ENCODE data around the gene KLRK1.
"Not testable (repeated sequence)": the region's sequence is repeated elsewhere in the genome, so short reads cannot be mapped to it uniquely, and the experiment has no call there.

The KLRK1 gene

GRCh38 chr12:10393291-10393690, 3.5 kb upstream of the KLRK1 start:
- TF ChIP-seq CTCF (IDR thresholded peaks at IDR 0.05; ENCODE audit: insufficient read depth, missing control alignments), result no peak
- FAIRE-seq (no peak), DNase-seq (ENCODE audit: insufficient read length, low spot score) (no peak)

- DNase-seq (ENCODE audit: insufficient read length, low spot score) (no peak), FAIRE-seq (no peak)
- TF ChIP-seq CTCF (IDR thresholded peaks at IDR 0.05; ENCODE audit: insufficient read depth, missing control alignments), result no peak
Observed at GRCh38 chr12:10392394-10392930, 2.6 kb upstream of the KLRK1 start.

GRCh38 chr12:10390991-10391390, 1.1 kb upstream of the KLRK1 start:
- FAIRE-seq; DNase-seq (ENCODE audit: insufficient read length, low spot score): not testable (repeated sequence)

GRCh38 chr12:10388624-10389413, 1.0 kb downstream of the KLRK1 start:
- TF ChIP-seq CTCF (IDR thresholded peaks at IDR 0.05; ENCODE audit: insufficient read depth, missing control alignments), result no peak
- FAIRE-seq (no peak), DNase-seq (ENCODE audit: insufficient read length, low spot score) (no peak)

GRCh38 chr12:10387498-10387897, 2.3 kb downstream of the KLRK1 start:
- not testable (repeated sequence) for DNase-seq (ENCODE audit: insufficient read length, low spot score); FAIRE-seq

- FAIRE-seq (no peak), DNase-seq (ENCODE audit: insufficient read length, low spot score) (no peak)
- TF ChIP-seq CTCF (IDR thresholded peaks at IDR 0.05; ENCODE audit: insufficient read depth, missing control alignments), result no peak
Observed at GRCh38 chr12:10386857-10387256, 3.0 kb downstream of the KLRK1 start.

GRCh38 chr12:10385166-10385613, 4.7 kb downstream of the KLRK1 start:
- no peak for FAIRE-seq
- no peak for TF ChIP-seq CTCF (IDR thresholded peaks at IDR 0.05; ENCODE audit: insufficient read depth, missing control alignments)
- DNase-seq (ENCODE audit: insufficient read length, low spot score), result no peak

- FAIRE-seq (no peak), DNase-seq (ENCODE audit: insufficient read length, low spot score) (no peak)
- no peak for TF ChIP-seq CTCF (IDR thresholded peaks at IDR 0.05; ENCODE audit: insufficient read depth, missing control alignments)
Observed at GRCh38 chr12:10384191-10384590, 5.7 kb downstream of the KLRK1 start.
